SIG-M5 treated with dmso at 0.1 percent for 504 hours (cell line): ENCODE data around the gene RRBP1.

Experiments
- DNase-seq: peaks from one replicate; lab custom pipeline; 2025; ENCODE audit not compliant: unreplicated experiment; lab: John Stamatoyannopoulos, UW

The RRBP1 gene

DNA sequence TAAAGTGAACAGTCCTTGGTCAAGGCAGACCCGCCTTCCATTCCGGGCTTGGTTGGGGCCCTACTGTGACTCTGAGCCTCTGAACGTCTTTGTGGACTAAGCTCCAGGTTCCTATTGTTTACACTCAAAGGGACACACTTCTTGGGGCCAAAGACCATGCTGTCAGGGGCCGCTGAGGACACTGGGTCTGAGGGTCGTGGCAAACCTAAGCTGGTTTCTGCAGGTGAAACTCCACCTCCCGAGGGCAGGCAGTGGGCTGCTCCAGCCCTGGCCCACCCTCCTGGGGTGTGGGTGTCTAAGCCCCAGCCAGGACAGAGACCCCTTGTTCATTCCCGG lies 69.1 kb downstream of the RRBP1 start:
- DNase-seq = no peak

DNA sequence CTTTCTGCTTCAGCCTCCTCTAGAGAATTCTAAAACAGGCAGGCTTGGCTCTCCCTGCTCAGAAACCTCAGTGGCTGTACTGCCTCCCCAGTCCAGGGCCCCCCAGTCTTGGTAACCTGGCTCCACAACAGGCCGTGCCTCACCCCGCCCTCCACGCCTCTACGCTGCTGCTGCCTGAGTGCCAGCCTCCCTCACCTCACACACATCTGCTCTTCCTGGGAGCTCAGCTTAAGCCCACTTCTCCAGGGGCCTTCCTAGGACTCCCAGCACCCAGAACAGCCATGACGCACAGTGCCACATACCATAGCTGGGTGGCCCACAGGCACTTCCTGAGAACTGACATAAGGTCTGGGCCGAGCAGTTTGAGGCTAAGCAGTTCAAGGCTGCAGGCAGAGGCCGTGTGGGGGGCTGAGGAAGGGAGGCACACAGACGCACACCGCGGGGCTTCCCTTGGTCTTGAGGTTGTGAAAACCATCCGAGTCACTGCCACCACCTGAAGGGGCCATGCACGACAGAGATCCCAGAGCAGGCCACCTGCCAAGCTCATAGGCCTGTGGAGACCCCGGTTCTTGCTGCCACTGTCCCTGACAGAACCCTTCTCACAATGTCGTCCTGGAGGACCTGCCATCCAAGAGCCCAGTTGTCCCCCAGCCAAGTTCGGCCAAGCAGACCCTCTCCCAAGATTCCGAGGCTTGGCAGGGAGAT lies 69.6 kb downstream of the RRBP1 start:
- DNase-seq = no peak

DNA sequence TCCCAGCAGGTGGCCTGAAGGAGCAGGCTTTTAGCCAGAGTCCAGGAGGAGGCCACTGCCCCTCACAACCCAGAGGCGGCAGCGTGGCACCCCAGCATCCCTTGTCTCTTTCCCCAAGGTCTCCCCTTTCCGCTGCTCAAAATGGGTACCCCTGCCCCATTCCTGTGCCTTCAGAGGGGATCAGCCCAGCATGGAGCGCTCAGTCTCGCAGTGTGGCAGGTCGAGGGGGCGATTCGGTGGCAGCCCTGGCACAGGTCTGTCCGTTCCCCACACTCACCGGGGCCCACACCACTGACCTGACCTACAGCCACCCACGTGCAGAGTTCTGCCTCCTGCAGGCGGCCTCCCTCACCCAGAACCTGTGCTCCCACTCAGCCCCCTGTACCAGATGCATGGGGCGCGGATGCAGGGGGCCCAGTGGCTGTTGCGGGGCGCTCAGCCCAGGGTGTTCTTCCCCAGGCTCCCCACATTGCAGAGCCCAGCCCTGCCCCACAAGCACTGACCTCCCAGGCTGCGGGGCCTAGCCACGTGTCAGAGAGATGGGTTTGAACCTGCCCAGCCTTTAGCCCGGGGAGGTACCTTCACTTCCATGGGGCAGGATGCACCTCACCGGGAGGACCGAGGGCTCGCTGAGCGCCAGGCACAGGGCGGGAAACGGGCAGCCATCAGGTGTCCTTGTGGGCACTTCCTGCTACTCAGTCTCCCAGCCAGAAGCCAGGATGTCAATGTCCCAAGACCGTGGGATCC lies 70.3 kb downstream of the RRBP1 start:
- no peak for DNase-seq

DNA sequence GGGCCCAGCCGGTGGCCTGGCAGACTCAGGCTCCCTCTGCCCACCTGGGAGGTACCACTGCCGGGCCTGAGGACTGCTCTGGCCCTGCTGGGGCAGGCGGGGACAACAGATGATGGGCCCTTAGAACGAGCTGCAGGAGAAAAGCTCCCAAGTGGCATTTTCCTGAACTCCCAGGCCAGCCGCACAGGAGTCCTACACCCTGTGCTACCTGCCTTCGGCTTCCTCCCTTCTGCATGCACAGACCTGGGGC lies 70.8 kb downstream of the RRBP1 start:
- no peak for DNase-seq

DNA sequence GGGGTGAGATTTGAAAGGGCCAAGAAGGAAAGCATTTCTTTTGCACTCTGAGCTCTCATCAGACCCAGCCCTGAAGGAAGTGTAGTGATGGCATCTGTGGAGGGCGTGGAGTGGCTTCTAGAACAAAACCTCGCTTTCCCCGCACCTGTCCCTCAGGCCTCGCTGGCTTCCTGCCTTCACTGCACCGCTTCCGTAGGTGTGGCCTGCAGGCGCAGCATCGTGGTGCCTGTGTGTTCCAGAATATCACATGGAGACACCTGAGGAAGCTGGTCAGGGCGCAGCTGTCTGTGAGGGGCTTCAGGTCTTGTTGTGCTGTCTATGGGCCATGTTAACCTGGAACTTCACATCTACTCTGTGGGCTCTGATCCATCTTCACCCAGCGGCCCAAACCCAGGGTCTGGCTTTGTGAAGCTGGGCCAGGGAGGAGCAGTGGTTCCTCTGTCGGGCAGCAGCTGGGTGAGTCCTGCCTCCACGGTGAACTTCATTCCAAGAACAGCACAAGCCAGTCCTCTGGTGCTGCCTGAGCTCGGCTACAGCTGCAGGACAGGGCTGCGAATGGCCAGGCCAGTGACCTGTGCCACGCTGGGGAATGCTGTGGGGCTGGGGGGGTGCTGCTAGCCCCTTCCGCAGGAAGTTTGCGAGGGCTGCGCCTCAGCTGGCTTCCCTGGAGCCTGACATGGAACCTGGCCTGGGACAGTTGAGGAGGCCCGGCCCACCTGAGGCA lies 71.3 kb downstream of the RRBP1 start:
- no peak for DNase-seq

DNA sequence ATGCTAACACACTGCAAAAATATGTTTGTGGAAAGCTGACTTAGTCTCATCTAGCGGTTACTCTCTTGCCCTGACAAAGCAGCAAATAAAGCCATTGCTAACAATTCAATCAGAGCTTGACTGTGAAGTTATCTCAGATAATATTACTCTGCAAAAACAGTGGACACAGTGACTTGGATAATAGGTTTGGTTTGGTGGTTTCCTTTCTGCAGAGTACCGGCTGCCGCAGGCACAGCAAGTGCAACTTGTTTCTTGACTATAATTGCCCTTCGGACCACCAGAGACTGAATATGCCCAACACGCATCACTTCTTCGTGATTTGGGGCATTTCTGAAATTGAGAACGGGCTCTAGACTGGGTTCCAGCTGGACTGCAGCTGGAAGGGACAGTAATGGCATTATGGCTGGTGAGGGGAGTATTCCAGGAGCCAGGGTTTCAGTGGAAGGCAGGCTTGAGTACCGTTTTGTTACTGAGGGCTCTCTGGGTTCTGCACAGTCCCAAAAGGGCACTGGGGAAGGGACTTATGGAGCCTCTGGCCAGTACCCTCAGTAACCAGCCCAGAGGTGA lies 72.1 kb downstream of the RRBP1 start:
- DNase-seq = no peak

DNA sequence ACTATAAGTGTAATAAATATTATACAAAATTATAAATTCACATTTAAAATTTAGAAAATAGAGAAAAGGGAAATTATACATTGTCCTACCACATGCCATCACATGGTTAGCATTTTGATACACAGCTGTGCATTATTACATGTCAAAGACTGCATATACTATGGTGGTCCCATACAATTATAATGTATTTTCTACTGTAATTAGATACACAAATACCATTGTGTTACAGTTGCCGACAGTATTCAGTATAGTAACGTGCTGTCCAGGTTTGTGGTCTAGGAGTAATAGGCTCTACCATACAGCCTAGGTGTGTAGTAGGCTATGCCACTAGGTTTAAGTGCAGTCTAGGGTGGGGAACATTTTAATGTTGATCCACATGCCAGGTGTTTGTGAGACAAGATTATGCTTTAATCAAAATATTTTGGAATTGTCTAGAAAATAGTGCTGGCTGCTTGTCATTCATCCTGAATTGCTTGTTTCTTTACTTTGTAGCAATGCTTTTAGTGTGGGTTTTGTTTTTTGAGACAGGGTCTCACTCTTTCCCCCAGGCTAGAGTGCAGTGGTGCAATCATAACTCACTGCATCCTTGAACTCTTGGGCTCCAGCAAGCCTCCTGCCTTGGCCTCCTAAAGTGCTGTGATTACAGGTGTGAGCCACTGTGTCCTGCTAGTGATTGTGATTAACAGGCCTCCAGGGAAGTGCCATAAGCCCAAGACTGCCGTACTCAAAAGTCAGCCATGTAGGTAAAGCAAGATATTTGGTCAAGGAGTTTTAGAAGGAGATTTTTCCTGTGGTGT lies 73.1 kb downstream of the RRBP1 start:
- DNase-seq = no peak

DNA sequence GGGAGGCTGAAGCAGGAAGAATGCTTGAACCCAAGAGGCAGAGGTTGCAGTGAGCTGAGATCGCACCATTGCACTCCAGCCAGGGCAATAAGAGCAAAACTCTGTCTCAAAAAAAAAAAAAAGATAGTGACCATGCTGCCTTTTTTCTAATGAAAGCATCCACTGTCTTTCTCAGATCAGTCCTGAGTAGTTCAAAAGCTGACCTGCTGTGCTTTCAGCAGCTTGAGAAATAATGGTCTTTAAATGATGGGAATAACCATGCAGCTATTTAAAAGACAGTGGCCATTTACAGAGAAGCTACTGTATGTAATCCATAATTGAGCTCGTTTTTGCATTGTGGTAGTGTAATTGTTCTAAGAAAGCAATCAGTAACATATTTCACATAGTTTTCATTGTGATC lies 76.0 kb downstream of the RRBP1 start:
- DNase-seq = no peak

DNA sequence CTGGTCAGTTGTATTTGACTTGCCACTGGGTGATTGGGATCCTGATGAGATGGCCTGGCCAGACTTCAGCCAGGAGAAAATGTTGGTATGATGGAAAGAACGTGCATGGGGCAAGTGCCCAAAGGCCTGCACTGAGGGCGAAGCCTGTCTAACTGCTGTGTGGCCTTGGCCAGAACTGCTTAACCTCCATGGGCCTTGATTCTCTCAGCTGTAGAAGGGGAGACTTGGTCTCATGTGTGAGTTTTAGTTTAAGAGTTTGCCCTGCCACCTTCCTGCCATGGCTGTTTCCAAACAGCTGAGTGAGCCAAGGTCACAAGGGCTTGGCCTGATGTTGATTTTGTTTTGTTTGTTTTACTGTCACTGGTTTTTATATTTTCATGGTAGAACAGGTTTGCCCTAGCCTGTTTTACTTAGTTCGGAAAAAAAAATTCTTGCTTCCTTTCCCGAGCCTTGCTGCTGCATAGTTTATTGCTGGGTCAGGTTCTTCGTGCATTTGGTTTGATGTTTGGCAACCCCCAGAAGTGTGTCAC lies 76.8 kb downstream of the RRBP1 start:
- peak; percentile 57 for DNase-seq

DNA sequence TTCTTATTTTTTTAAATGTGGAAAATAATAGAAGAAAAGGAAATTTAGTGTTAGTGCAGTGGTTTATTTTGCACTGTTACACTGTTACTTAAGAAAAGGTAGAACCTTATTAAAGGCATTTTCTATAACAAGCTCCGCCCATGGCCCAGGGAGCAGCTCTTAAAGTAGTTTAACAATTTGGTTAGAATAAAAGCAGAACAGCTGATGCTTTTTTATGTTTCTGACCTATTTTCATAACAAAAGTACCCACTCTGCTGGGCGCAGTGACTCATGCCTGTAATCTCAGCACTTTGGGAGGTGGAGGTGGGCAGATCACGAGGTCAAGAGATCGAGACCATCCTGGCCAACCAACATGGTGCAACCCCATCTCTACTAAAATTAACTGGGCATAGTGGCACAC lies 79.5 kb downstream of the RRBP1 start:
- DNase-seq = no peak

DNA sequence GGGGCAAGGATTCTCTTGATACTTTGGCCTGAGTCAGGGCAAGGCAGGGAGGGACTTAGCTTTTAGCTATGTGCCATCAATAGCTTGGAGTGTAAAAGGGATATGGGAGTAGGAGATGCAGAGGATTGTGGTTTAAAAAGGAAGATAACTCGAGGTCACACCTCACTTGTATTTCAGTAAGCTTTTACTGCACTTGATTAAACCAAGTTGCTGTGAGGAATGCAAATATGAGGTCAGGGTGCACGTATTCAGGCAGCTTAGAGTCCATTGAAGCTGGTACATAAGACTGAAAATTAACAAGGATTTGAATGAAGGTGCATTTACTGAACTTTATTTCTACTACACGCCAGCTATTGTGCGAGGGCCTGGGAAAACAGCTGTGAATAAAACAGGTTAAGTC lies 80.1 kb downstream of the RRBP1 start:
- no peak for DNase-seq

DNA sequence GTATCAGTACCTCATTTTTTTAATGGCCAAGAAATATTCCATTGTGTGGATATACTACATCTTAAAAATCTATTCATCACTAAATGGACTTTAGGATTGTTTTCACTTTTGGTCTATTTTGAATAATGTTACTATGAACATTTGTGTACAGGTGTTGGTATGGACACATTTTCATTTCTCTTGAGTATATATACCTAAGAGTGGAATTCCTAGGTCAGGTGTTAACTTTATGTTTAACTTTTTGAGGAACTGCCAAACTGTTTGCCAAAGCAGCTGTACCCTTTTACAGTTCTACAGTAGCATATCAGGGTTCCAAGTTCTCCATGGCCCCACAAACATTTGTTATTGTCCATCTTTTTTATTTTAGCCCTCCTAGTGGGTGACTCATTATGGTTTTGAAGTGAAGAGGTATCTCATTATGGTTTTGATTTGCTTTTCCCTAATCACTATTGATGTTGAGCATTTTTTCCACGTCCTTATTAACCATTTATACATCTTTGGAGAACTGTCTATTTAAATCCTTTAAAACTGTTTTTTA lies 84.0 kb downstream of the RRBP1 start:
- no peak for DNase-seq

DNA sequence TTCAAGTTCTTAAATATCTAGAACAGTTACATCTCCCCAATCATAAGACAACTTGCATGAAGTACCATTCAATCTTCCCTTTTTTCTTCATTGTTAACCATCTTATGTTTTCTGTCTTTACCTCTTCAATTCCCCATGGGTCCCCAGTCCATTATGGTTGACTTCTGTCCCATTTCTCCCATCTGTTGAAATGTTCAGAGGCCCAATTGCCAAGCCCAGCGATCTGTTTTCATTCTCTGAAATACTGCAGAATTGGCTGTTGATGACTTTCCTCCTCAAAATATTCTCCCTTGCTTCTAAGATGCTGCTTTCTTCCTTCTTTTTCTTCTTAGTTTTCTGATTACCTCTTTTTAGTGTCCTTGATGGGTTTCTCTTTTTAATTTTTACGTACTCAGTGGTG lies 86.2 kb downstream of the RRBP1 start:
- no peak for DNase-seq

DNA sequence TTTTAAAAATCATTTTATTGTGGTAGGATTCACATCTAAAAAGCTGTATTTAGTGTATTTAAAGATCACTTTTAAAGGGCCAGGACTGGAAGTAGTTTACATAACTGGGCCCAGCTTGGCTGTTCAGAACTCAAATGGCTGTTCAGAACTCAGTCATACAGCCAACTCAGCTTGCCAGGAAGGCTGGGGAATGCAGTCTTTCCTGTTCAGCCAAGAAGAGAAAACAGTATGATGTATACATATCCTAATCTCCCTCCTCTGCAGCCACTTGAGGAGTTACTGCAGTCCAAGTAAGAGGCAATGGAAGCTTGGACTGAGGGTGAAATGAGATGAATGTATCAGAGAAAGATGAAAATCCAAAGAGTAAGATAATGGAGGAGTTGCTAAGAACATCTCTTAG lies 87.6 kb downstream of the RRBP1 start:
- peak; percentile 43 for DNase-seq

DNA sequence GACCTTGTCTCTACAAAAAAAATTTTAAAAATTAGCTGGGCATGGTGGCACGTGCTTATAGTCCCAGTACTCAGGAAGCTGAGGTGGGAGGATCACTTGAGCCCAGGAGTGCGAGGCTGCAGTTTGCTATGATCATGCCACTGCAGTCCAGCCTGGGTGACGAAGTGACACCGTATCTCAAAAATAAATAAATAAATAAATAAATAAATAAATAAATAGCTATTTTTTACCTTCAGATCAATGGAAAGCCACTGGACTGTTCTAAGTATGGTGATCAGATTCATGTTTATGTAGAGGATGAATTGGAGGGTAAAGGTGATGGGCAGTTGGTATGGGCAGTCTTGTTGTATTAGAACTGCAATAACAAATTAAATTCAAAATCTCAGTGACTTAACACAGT lies 88.1 kb downstream of the RRBP1 start:
- no peak for DNase-seq

DNA sequence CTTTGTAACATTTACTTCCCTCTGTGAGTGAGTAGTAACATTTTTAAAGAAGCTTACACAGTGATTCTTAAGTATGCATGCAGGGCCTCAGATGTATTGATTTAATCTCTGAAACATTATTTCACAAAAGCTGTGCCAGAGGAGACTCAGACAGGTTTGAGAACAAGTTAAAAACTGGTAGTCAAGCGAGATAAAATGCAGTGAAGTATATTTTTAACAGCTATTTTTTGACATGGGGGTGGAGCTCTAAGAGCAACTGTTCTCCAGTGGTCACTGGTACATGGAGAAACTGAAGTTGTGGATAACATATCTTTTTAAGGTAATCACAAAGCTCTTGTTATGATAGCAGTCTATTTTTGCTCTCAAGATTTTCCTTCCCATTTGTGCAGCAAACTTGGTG lies 91.8 kb downstream of the RRBP1 start:
- no peak for DNase-seq

DNA sequence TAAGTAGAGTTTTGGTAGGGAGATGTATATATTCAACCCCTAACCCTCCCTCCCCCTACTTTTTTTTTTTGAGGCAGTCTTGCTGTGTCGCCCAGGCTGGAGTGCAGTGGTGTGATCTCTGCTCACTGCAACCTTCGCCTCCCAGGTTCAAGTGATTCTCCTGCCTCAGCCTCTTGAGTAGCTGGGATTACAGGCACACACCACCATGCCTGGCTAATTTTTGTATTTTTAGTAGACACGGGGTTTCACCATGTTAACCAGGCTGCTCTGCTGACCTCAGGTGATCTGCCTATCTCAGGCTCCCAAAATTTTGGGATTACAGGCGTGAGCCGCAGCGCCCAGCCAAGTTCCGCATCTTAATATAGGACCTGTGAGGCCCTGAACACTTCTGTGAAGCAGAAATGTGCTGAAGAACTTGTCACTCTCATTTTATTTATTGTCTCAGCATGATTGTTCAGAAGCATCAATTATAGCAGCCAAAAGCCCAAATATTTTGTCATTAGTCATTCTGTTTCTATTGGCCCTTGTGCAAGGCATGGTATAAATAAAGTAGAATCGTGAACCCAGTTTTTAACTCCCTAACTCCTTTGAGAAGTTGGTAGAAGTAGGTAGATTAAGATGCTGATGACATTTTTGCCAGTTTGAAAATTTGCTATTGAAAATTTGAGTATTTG lies 92.7 kb downstream of the RRBP1 start:
- no peak for DNase-seq

DNA sequence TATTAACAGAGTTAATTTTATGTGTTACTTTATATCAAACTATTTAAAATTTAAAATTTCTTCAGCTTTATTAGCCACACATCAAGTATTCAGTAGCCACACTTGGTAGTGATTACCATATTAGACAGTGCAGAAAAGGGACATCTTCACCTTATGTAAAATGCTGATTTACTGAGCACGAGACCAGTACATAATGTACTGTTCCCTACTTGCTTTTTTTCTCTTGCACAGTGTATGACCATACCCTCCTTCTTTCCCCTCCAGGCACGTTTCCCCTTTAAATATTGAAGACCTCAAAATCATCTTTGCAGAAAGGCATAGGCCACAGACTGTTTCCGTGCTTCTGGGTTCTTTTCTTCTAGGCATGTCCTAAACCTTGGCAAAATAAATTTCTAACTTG lies 94.2 kb downstream of the RRBP1 start:
- DNase-seq = no peak

DNA sequence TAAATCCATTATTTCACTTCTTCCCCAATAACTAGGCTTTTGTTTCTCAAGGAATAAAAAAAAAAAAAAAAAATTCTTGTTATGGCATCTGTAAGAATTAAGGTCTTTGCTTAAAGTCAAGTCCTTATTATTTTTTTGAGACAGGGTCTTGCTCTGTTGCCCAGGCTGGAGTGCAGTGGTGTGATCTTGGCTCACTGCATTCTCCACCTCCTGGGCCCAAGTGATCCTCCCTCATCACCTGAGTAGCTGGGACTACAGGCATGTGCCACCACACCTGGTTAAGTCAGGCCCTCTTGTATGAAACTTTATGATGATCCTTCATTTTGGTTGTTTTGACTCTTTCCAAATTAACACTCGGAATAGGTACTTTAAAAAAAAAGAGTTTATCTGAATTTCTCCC lies 94.9 kb downstream of the RRBP1 start:
- no peak for DNase-seq

DNA sequence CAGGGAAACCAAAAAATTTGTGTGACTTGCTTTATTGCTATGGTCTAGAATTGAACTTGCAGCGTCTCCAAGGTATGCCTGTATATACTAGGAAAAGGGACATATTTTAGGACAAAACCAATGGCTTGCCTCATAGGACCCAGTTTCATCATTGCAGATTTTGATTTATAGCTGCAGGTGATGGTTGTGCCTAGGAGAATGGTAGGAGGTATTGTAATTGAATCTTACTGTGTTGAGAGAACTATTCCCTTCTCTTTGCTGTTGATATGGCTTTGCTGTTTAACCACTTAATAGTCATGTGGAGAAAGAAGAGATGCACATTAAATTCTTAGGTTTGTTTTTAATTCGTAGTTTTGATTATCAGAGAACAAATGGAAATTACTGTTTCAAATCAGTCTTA lies 95.8 kb downstream of the RRBP1 start:
- no peak for DNase-seq
